PC-3 (cell line): ENCODE results near the gene VSX1. TPM values are rescaled to one million over a fixed set of nuclear protein-coding genes. Genes with fewer than 3 reads are reported as not detected.

Source experiments
- ATAC-seq: fragments of 200-7000 bp; cut with Tn5 transposase; 2 replicates; pipeline ENCODE4 v1.9.1; 2020; ENCODE audit warnings: mild to moderate bottlenecking, moderate library complexity
- BruUV-seq: library from RNA; stranded (reverse); fragments of 400-500 nt; replicated peaks from 2 replicates; lab custom pipeline; 2021; lab: Mats Ljungman, UMichigan
- CTCF ChIA-PET: fragments of 300-600 bp; sonication (Branson Sonifier 250); formaldehyde crosslinking; loops from one replicate; lab custom pipeline; 2022; ENCODE audit warnings: antibody characterized with exemption; lab: Charles Lee
- POLR2A ChIA-PET: fragments of 300-600 bp; sonication (Branson Sonifier 250); formaldehyde crosslinking; loops from one replicate; lab custom pipeline; 2022; ENCODE audit warnings: antibody characterized with exemption; ENCODE audit not compliant: unreplicated experiment; lab: Charles Lee
- DNase-seq: peaks from one replicate; pipeline ENCODE4 v3.0.0-alpha.2; 2015
- H2AFZ ChIP-seq: fragments of 300-600 bp; sonication (generic); 2 replicates; pipeline ENCODE4 v1.6.0; 2016; ENCODE audit warnings: antibody characterized with exemption, low read length
- H3F3A ChIP-seq: fragments of 300-600 bp; sonication (generic); one replicate; pipeline ENCODE4 v1.6.0; 2017; ENCODE audit warnings: antibody characterized with exemption, low read length, control low read depth, mild to moderate bottlenecking; ENCODE audit not compliant: unreplicated experiment
- H3K27ac ChIP-seq: fragments of 300-600 bp; sonication (generic); 2 replicates; pipeline ENCODE4 v1.5.1; 2016; ENCODE audit warnings: mild to moderate bottlenecking, low read length
- H3K27me3 ChIP-seq: fragments of 300-600 bp; sonication (generic); 2 replicates; pipeline ENCODE4 v1.6.1; 2016; ENCODE audit warnings: low read length, mixed read lengths
- H3K36me3 ChIP-seq: fragments of 300-600 bp; sonication (generic); 2 replicates; pipeline ENCODE4 v1.6.1; 2016; ENCODE audit warnings: low read depth, mixed run types, low read length, mixed read lengths
- H3K4me1 ChIP-seq: fragments of 300-600 bp; sonication (generic); 2 replicates; pipeline ENCODE4 v1.5.1; 2016; ENCODE audit warnings: low read length; ENCODE audit not compliant: insufficient read depth
- H3K4me2 ChIP-seq: fragments of 300-600 bp; sonication (generic); 2 replicates; pipeline ENCODE4 v1.6.0; 2016; ENCODE audit warnings: low read length
- H3K4me3 ChIP-seq: fragments of 300-600 bp; sonication (generic); 2 replicates; pipeline ENCODE4 v1.5.1; 2016; ENCODE audit warnings: mild to moderate bottlenecking, low read length, mixed read lengths
- H3K79me2 ChIP-seq: fragments of 300-600 bp; sonication (generic); 2 replicates; pipeline ENCODE4 v1.6.1; 2017; ENCODE audit warnings: low read length, mixed read lengths
- H3K9ac ChIP-seq: fragments of 300-600 bp; sonication (generic); 2 replicates; pipeline ENCODE4 v1.6.0; 2016; ENCODE audit warnings: mild to moderate bottlenecking, low read length
- H3K9me2 ChIP-seq: fragments of 300-600 bp; sonication (generic); replicated peaks from 2 replicates; pipeline ENCODE4 v1.6.1; 2016; ENCODE audit warnings: mixed run types, low read length, mixed read lengths
- H3K9me3 ChIP-seq: fragments of 300-600 bp; sonication (generic); 2 replicates; pipeline ENCODE4 v1.6.1; 2016; ENCODE audit warnings: low read length, mixed read lengths
- H4K20me1 ChIP-seq: fragments of 300-600 bp; sonication (generic); 2 replicates; pipeline ENCODE4 v1.6.1; 2016; ENCODE audit warnings: low read length, mixed read lengths
- EZH2 ChIP-seq: fragments of 300-600 bp; sonication (generic); IDR thresholded peaks from one replicate; pipeline ENCODE4 v1.6.1; 2017; ENCODE audit warnings: antibody characterized with exemption, mild to moderate bottlenecking, low read length; ENCODE audit not compliant: unreplicated experiment
- EZH2phosphoT487 ChIP-seq: fragments of 300-600 bp; sonication (generic); IDR thresholded peaks from 2 replicates; pipeline ENCODE4 v1.6.1; 2018; ENCODE audit warnings: mild to moderate bottlenecking, antibody characterized with exemption, low read length, borderline replicate concordance
- intact Hi-C: fragments of 100-400 bp; cut with micrococcal nuclease; formaldehyde crosslinking; loops from 2 replicates; pipeline ENCODE4 v1.9.0; 2023
- total RNA-seq: library from RNA; depleted of rRNA; stranded (reverse); fragments of >200 nt; gene quantifications from 2 replicates; pipeline ENCODE4 v1.2.3, GENCODE V29; 2014
- TF ChIP-seq, protein P1 (sequence below): fragments of 300-600 bp; sonication (generic); conservative IDR thresholded peaks from 2 replicates; pipeline ENCODE4 v1.5.1; 2017; ENCODE audit warnings: antibody characterized with exemption, low read depth, mild to moderate bottlenecking, low read length

The VSX1 gene
- total RNA-seq, 1 experiment from 2014 or later = not detected

DNA sequence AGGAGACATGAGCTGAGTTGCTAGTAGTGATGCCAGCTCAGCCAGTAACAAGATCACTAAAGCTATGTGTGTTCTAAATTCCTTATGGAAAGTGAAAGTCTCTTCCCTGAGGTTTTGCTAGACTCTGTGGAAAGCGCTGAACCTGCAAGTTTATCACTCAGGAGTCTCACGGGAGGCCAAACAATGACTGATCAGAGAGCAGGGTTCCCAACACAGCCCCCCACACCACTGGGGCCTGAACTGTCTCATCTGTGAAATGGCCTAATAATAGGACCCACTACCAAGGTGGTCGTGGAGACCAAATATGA is 43.9 kb downstream of the VSX1 start:
- DNase-seq (no peak), ATAC-seq (no peak)
- Histone ChIP-seq H2AFZ (no peak overlapping the region), H4K20me1 (no peaks in the 10 kb centered on the region), H3K9me2 (no peaks in the 10 kb centered on the region), H3K27ac (no peak overlapping the region), H3K4me1 (peaks cover 14% of the 10 kb centered on the region), H3K79me2 (no peaks in the 10 kb centered on the region), H3K27me3 (no peaks in the 10 kb centered on the region), H3K9ac (no peak overlapping the region), H3K4me3 (no peak overlapping the region), H3F3A (no peaks in the 10 kb centered on the region), H3K4me2 (no peak overlapping the region), H3K36me3 (no peaks in the 10 kb centered on the region), H3K9me3 (no peaks in the 10 kb centered on the region)
- TF ChIP-seq EZH2 = no peak
- no peak for TF ChIP-seq EZH2phosphoT487
- TF ChIP-seq, protein P1, sequence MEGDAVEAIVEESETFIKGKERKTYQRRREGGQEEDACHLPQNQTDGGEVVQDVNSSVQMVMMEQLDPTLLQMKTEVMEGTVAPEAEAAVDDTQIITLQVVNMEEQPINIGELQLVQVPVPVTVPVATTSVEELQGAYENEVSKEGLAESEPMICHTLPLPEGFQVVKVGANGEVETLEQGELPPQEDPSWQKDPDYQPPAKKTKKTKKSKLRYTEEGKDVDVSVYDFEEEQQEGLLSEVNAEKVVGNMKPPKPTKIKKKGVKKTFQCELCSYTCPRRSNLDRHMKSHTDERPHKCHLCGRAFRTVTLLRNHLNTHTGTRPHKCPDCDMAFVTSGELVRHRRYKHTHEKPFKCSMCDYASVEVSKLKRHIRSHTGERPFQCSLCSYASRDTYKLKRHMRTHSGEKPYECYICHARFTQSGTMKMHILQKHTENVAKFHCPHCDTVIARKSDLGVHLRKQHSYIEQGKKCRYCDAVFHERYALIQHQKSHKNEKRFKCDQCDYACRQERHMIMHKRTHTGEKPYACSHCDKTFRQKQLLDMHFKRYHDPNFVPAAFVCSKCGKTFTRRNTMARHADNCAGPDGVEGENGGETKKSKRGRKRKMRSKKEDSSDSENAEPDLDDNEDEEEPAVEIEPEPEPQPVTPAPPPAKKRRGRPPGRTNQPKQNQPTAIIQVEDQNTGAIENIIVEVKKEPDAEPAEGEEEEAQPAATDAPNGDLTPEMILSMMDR = no peak
- POLR2A ChIA-PET = no interaction called here
- intact Hi-C loops = no loop called here
- BruUV-seq = no TSS peak
- CTCF ChIA-PET = no interaction called here

DNA sequence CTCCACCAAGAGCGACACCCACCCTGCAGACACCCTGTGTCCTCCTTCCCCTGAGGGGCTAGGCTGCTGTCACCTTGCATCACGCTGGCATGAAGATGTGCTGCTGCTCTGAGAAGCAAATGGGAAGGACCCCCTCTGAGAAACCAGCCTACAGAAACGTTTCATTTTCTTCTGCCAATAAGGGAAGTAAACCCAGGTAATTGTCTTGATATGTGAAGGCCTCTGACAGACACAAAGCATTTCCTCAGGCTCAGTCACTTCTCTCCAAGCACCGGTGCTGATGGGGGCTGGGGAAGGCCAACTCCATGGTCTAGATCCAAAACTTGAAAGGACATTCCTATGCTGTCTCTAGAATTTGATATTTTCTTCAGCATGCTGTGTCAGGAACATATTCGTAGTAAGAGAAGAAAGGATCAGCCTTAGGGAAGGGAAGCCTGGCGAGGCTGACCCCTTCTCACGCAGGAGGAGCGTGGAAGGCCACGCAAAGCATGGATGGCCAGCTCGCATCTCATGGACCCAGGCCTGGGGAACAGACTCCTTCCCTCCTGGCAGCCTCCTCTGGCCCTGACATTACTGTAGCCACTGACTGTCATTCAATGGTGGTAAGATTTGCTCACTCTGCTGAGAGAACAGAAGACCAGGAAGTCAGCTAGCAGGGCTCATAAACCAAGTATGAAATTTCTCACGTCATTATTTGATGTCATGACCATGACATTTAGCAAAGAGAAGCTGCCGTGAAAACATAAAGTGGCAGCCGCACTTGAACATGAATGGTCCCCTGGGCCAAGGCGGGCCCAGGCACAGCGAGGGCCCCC is 44.4 kb downstream of the VSX1 start:
- Histone ChIP-seq H3K4me1 (peaks cover 14% of the 10 kb centered on the region), H3K27ac (no peak overlapping the region), H3K9me3 (no peaks in the 10 kb centered on the region), H3K79me2 (no peaks in the 10 kb centered on the region), H3K4me3 (no peak overlapping the region), H2AFZ (no peak overlapping the region), H3F3A (no peaks in the 10 kb centered on the region), H3K9me2 (no peaks in the 10 kb centered on the region), H3K4me2 (no peak overlapping the region), H4K20me1 (no peaks in the 10 kb centered on the region), H3K9ac (no peak overlapping the region), H3K36me3 (no peaks in the 10 kb centered on the region), H3K27me3 (no peaks in the 10 kb centered on the region)
- ATAC-seq = no peak
- no TSS peak for BruUV-seq
- TF ChIP-seq EZH2 = no peak
- TF ChIP-seq, protein P1 = no peak
- TF ChIP-seq EZH2phosphoT487 = no peak
- ChIA-PET POLR2A (no interaction called here), CTCF (no interaction called here)
- intact Hi-C loops = no loop called here
- no peak for DNase-seq

DNA sequence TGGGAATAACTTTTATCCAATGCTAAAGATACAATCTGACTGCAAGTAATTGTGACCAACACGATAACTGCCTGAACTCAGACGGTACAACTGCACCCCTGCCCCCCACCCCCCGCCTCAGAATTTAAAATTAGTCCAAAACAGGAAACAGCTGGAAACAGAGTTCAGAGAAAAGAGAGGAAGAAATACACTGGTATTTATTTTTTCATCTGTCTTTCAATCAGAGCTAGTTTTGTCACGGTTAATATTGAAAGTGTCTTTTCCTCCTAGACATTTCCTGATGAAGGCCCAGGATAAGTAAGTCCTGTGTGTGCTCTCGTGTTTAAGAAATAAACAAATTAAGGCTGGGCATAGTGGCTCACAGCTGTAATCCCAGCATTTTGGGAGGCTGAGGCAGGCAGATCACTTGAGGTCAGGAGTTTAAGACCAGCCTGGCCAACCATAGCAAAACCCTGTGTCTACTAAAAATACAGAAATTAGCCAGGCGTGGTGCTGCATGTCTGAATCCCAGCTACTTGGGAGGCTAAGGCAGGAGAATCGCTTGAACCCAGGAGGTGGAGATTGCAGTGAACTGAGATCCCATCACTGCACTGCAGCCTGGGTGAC is 45.5 kb downstream of the VSX1 start:
- ATAC-seq = no peak
- Histone ChIP-seq H3K36me3 (no peaks in the 10 kb centered on the region), H3F3A (no peaks in the 10 kb centered on the region), H3K27ac (no peak overlapping the region), H4K20me1 (no peaks in the 10 kb centered on the region), H3K9me3 (no peaks in the 10 kb centered on the region), H3K9ac (no peak overlapping the region), H3K79me2 (no peaks in the 10 kb centered on the region), H3K9me2 (no peaks in the 10 kb centered on the region), H3K4me1 (peaks cover 14% of the 10 kb centered on the region), H3K27me3 (no peaks in the 10 kb centered on the region), H2AFZ (no peak overlapping the region), H3K4me2 (no peak overlapping the region), H3K4me3 (no peak overlapping the region)
- TF ChIP-seq, protein P1 = no peak
- no peak for TF ChIP-seq EZH2phosphoT487
- TF ChIP-seq EZH2 = no peak
- intact Hi-C loops = no loop called here
- ChIA-PET CTCF (no interaction called here), POLR2A (interaction anchor here (0.7 kb wide), 1 partner anchor 119 kb away, joined by 17 read pairs; no protein-coding TSS in a partner anchor)
- no TSS peak for BruUV-seq
- DNase-seq = no peak
